Heart right ventricle (tissue), 16 donors: ENCODE results near the gene CAPN10. TPM values are rescaled to one million over a fixed set of nuclear protein-coding genes. Genes with fewer than 3 reads are reported as not detected.
A peak's percentile ranks its signal among the peaks of the same experiment; 100 is the strongest.

Experiments
- ATAC-seq, 8 donors: fragments of 200-7000 bp; cut with Tn5 transposase; one replicate each; pipeline ENCODE4 v1.9.1; 2020; ENCODE audit warnings: mild to moderate bottlenecking in 8 of 8, moderate library complexity in 8 of 8, moderate number of reproducible peaks in 1 of 8
- DNase-seq, 2 donors: peaks; one replicate each; pipeline ENCODE4 v3.0.0-alpha.2; 2020
- H3K27ac ChIP-seq, 10 donors: fragments of 200-600 bp; sonication (generic) in 2 of 10; one replicate each; pipeline versions ENCODE4 v1.5.0 to v1.8.0; 2020 to 2022; ENCODE audit warnings: mild to moderate bottlenecking in 3 of 10
- H3K27me3 ChIP-seq, 7 donors: fragments of 200-600 bp; one replicate each; pipeline ENCODE4 v1.8.0; 2021 to 2022; ENCODE audit warnings: mild to moderate bottlenecking in 2 of 7
- H3K36me3 ChIP-seq, 9 donors: fragments of 200-600 bp; sonication (generic) in 1 of 9; one replicate each; pipeline versions ENCODE4 v1.5.0 to v1.8.0; 2020 to 2022; ENCODE audit warnings: mild to moderate bottlenecking in 2 of 9
- H3K4me1 ChIP-seq, 9 donors: fragments of 200-600 bp; sonication (generic) in 1 of 9; one replicate each; pipeline versions ENCODE4 v1.5.0 to v1.8.0; 2020 to 2022; ENCODE audit warnings: mild to moderate bottlenecking in 4 of 9
- H3K4me3 ChIP-seq, 10 donors: fragments of 200-600 bp; sonication (generic) in 2 of 10; one replicate each; pipeline versions ENCODE4 v1.5.0 to v1.8.0; 2020 to 2022; ENCODE audit warnings: mild to moderate bottlenecking in 7 of 10, moderate library complexity in 2 of 10
- H3K9me3 ChIP-seq, 11 donors: fragments of 200-600 bp in 10 of 11; sonication (generic) in 2 of 11; one replicate each; pipeline versions ENCODE4 v1.5.0 to v1.8.0; 2013 to 2022; ENCODE audit warnings: mild to moderate bottlenecking in 2 of 11, control low read depth in 1 of 11, moderate library complexity in 1 of 11
- CTCF ChIP-seq, 9 donors: fragments of 200-600 bp; sonication (generic) in 2 of 9; IDR thresholded peaks; one replicate each; pipeline versions ENCODE4 v1.5.0 to v1.8.0; 2021 to 2022; ENCODE audit warnings: antibody characterized with exemption in 9 of 9, mild to moderate bottlenecking in 5 of 9, moderate library complexity in 1 of 9
- WGBS, 2 donors: extraction: QIAGEN DNeasy Blood & Tissue Kit; methylation state at CpG; one replicate each; pipeline ENCODE4 v1.1.7; 2013; ENCODE audit warnings: inconsistent platforms in 1 of 2; 5-methylcytosine and 5-hydroxymethylcytosine counted together
- intact Hi-C, 10 donors: fragments of 100-400 bp; cut with DNase I; formaldehyde crosslinking; loops; one replicate each; pipeline versions ENCODE4 v1.11.1 to v1.14.2; 2022
- polyA plus RNA-seq, 2 donors: library from polyadenylated mRNA; stranded (reverse); fragments of 200-250 nt; gene quantifications; one replicate each; pipeline ENCODE4 v1.2.3, GENCODE V29; 2013
- total RNA-seq, 10 donors: library from RNA; stranded (reverse); fragmentation: NEBNext Ultra II Directional in 3 of 10; extraction: Animal tissue kit (Norgen Biotek cat#: 25700) in 3 of 10; gene quantifications; one replicate each; pipeline versions ENCODE4 v1.2.1 to v1.2.4, GENCODE V29; 2021 to 2023
- donor health status: Arrhythmogenic right ventricular cardiomyopathy.
- donor health status: ischemic (EF 13 %, LVEDD 7.1; RV severe dilation, severe dysfunction).
- donor health status: healthy with polysubstance abuse.
- donor health status: DM: no; HTN: yes; CAD: no.
- donor health status: DM: no; HTN: no; CAD: no.
- donor health status: ischemic (EF 25% LVEDD 6.9; RV normal size, moderate dysfunction).
- donor health status: ischemic (EF 25% LVEDD 5.7; RV mildly dilated, moderate dysfunction).
- donor health status: healthy.
- donor health status: DM: yes; HTN: yes; CAD: no.
- donor health status: Ischemic cardiomyopathy.
- donor health status: ischemic (EF 35%, LVEDD 5.7; RV mildly dilated, moderate dysfunction).
- donor health status: nonischemic (EF 11% LVEDD 7.7; RV severe dilation, severe dysfunction).
- donor health status: DM: yes; HTN: yes; CAD: no.
- donor health status: PGD.
- donor health status: ischemic (EF 29% LVEDD 5.4; RV normal size, mild dysfunction).
- donor health status: nonischemic (EF 23%, LVEDD 6.1; RV moderate dilation, normal function).

Gene CAPN10
- total and polyA plus RNA-seq, 12 donors, result 16.8 to 89.5 (median 21.0) TPM

- no peak overlapping the region for H3K4me3 ChIP-seq
- no peaks in the 10 kb centered on the region for H3K9me3 ChIP-seq
- no peaks in the 10 kb centered on the region for H3K36me3 ChIP-seq
- TF ChIP-seq CTCF (IDR thresholded peaks at IDR 0.05), result peak in 7 of 9 donors; percentile 27 to 46 (median 41)
- no peak for DNase-seq
- peak in 1 of 8 donors; percentile 34 for ATAC-seq
- no peak overlapping the region for H3K27ac ChIP-seq
- H3K27me3 ChIP-seq, result peaks cover 0 to 45% (median 13%) of the 10 kb centered on the region in 7 donors
- no peaks in the 10 kb centered on the region for H3K4me1 ChIP-seq
- WGBS, 2 donors, result 17 to 18% methylated on average over 16 of the region's 16 CpGs
- intact Hi-C loops, result no loop called here
These were observed 54.4 kb downstream of the CAPN10 start for GRCh38 chr2:240640939-240641338.

GRCh38 chr2:240642061-240642805 is 55.7 kb downstream of the CAPN10 start:
- Histone ChIP-seq H3K4me1 (no peaks in the 10 kb centered on the region), H3K27ac (no peak overlapping the region), H3K36me3 (no peaks in the 10 kb centered on the region), H3K9me3 (no peaks in the 10 kb centered on the region), H3K4me3 (no peak overlapping the region), H3K27me3 (peaks cover 0 to 53% (median 25%) of the 10 kb centered on the region in 7 donors)
- ATAC-seq (no peak), DNase-seq (no peak)
- TF ChIP-seq CTCF (IDR thresholded peaks at IDR 0.05), result no peak
- intact Hi-C loops, result no loop called here
- WGBS, 2 donors, result 78 to 87% methylated on average over 35 to 36 of the region's 36 CpGs

GRCh38 chr2:240642806-240643092 is 56.2 kb downstream of the CAPN10 start:
- no peak overlapping the region for H3K27ac ChIP-seq
- H3K9me3 ChIP-seq, result no peaks in the 10 kb centered on the region
- no peaks in the 10 kb centered on the region for H3K4me1 ChIP-seq
- 90 to 91% methylated on average over 11 of the region's 11 CpGs for WGBS, 2 donors
- no peak for ATAC-seq
- H3K4me3 ChIP-seq, result no peak overlapping the region
- no peak for DNase-seq
- peaks cover 0 to 55% (median 30%) of the 10 kb centered on the region in 7 donors for H3K27me3 ChIP-seq
- no peaks in the 10 kb centered on the region for H3K36me3 ChIP-seq
- TF ChIP-seq CTCF (IDR thresholded peaks at IDR 0.05), result no peak
- intact Hi-C loops, result no loop called here

- no peak for TF ChIP-seq CTCF (IDR thresholded peaks at IDR 0.05)
These were observed 56.7 kb downstream of the CAPN10 start for GRCh38 chr2:240643093-240643810.

More at GRCh38 chr2:240643093-240643810, 56.7 kb downstream of the CAPN10 start:
- intact Hi-C loops, result no loop called here
- Histone ChIP-seq H3K4me1 (no peaks in the 10 kb centered on the region), H3K4me3 (no peak overlapping the region), H3K36me3 (no peaks in the 10 kb centered on the region), H3K9me3 (no peaks in the 10 kb centered on the region), H3K27me3 (peaks cover 0 to 60% (median 35%) of the 10 kb centered on the region in 7 donors), H3K27ac (no peak overlapping the region)
- WGBS, 2 donors, result 72 to 79% methylated on average over 13 of the region's 13 CpGs
- ATAC-seq, result no peak
- DNase-seq, result no peak
